HG02623 (cell line): ENCODE measurements around the gene MYBPH.

ENCODE experiments used
- ATAC-seq: cut with Tn5 transposase; IDR thresholded peaks from one replicate; pipeline ENCODE4 v1.9.1; 2021; ENCODE audit warnings: moderate library complexity; ENCODE audit not compliant: unreplicated experiment

Gene MYBPH

GRCh38 chr1:203131548-203132200 is 44.0 kb downstream of the MYBPH start:
- no peak for ATAC-seq

GRCh38 chr1:203130358-203130985 is 45.2 kb downstream of the MYBPH start:
- ATAC-seq = no peak

- no peak for ATAC-seq
Measured at GRCh38 chr1:203129501-203130231, 46.0 kb downstream of the MYBPH start.

GRCh38 chr1:203128716-203129500 is 46.7 kb downstream of the MYBPH start:
- ATAC-seq = no peak

- ATAC-seq = no peak
Measured at GRCh38 chr1:203128431-203128715, 47.3 kb downstream of the MYBPH start.

- ATAC-seq = no peak
Measured at GRCh38 chr1:203127666-203128430, 47.8 kb downstream of the MYBPH start, which contains the start of gene ADORA1. Gene ADORA1, plus strand, starts transcription at chr1:203127726. Its CDS starts 1,116 bp downstream, at chr1:203128842.

GRCh38 chr1:203126866-203127665 is 48.6 kb downstream of the MYBPH start:
- no peak for ATAC-seq

- no peak for ATAC-seq
Measured at GRCh38 chr1:203126151-203126865, 49.3 kb downstream of the MYBPH start.

- no peak for ATAC-seq
Measured at GRCh38 chr1:203124546-203125317, 50.9 kb downstream of the MYBPH start.

- ATAC-seq = no peak
Measured at GRCh38 chr1:203124011-203124410, 51.6 kb downstream of the MYBPH start.

GRCh38 chr1:203122159-203122558 is 53.5 kb downstream of the MYBPH start:
- ATAC-seq = no peak

GRCh38 chr1:203121186-203122015 is 54.2 kb downstream of the MYBPH start:
- no peak for ATAC-seq

GRCh38 chr1:203120325-203121153 is 55.1 kb downstream of the MYBPH start:
- no peak for ATAC-seq
